Neural crest cell (in vitro differentiated cells): ENCODE measurements around the gene VENTX. TPM values are rescaled to one million over a fixed set of nuclear protein-coding genes. Genes with fewer than 3 reads are reported as not detected.
A peak's percentile ranks its signal among the peaks of the same experiment; 100 is the strongest.

Experiments used
- DNase-seq: peaks from one replicate; pipeline ENCODE4 v3.0.0; 2021; ENCODE audit warnings: low read depth, mixed read lengths, low spot score
- H3K27ac Mint-ChIP-seq: one replicate; pipeline ENCODE4 v1.8.0; 2021; ENCODE audit warnings: mild to moderate bottlenecking, mixed read lengths; ENCODE audit not compliant: unreplicated experiment
- H3K27me3 Mint-ChIP-seq: 2 replicates; pipeline ENCODE4 v1.8.0; 2021; ENCODE audit warnings: low read depth, mild to moderate bottlenecking, mixed read lengths
- H3K36me3 Mint-ChIP-seq: 2 replicates; pipeline ENCODE4 v1.8.0; 2021; ENCODE audit warnings: low read depth, mild to moderate bottlenecking, mixed read lengths
- H3K4me1 Mint-ChIP-seq: 2 replicates; pipeline ENCODE4 v1.8.0; 2021; ENCODE audit warnings: mixed read lengths
- H3K4me3 Mint-ChIP-seq: one replicate; pipeline ENCODE4 v1.8.0; 2021; ENCODE audit warnings: mild to moderate bottlenecking, mixed read lengths
- H3K9me3 Mint-ChIP-seq: 2 replicates; pipeline ENCODE4 v1.8.0; 2021; ENCODE audit warnings: mixed read lengths
- CTCF ChIP-seq: fragments of 200-600 bp; sonication (generic); conservative IDR thresholded peaks from 2 replicates; pipeline ENCODE4 v1.5.0; 2021; ENCODE audit warnings: antibody characterized with exemption, mild to moderate bottlenecking
- total RNA-seq: library from RNA; stranded (reverse); gene quantifications from 2 replicates; pipeline ENCODE4 v1.2.1, GENCODE V29; 2021

The VENTX gene
- total RNA-seq, 1 donor from 2014 or later = not detected

GRCh38 chr10:133258818-133259601, 21.4 kb downstream of the VENTX start:
- Mint-ChIP-seq H3K4me1 (peaks cover 13% of the 10 kb centered on the region), H3K27me3 (peaks cover 41% of the 10 kb centered on the region), H3K4me3 (peak overlapping the region; percentile 76), H3K9me3 (no peaks in the 10 kb centered on the region), H3K36me3 (no peaks in the 10 kb centered on the region), H3K27ac (no peak overlapping the region)
- DNase-seq = no peak
- no peak for TF ChIP-seq CTCF

- no peak for TF ChIP-seq CTCF
- peaks cover 13% of the 10 kb centered on the region for H3K4me1 Mint-ChIP-seq
- H3K9me3 Mint-ChIP-seq = no peaks in the 10 kb centered on the region
- H3K4me3 Mint-ChIP-seq = peak overlapping the region; percentile 76
- no peak for DNase-seq
- H3K27me3 Mint-ChIP-seq = peaks cover 46% of the 10 kb centered on the region
- no peaks in the 10 kb centered on the region for H3K36me3 Mint-ChIP-seq
- H3K27ac Mint-ChIP-seq = no peak overlapping the region
Measured at GRCh38 chr10:133259602-133259989, 21.9 kb downstream of the VENTX start.

- peak overlapping the region; percentile 59 for H3K4me3 Mint-ChIP-seq
- no peak for TF ChIP-seq CTCF
- no peak overlapping the region for H3K27ac Mint-ChIP-seq
- no peaks in the 10 kb centered on the region for H3K9me3 Mint-ChIP-seq
- peak; percentile 25 for DNase-seq
- H3K27me3 Mint-ChIP-seq = peaks cover 49% of the 10 kb centered on the region
- H3K4me1 Mint-ChIP-seq = peaks cover 9% of the 10 kb centered on the region
- H3K36me3 Mint-ChIP-seq = no peaks in the 10 kb centered on the region
Measured at GRCh38 chr10:133260895-133261725, 23.5 kb downstream of the VENTX start.

- Mint-ChIP-seq H3K9me3 (no peaks in the 10 kb centered on the region), H3K4me3 (peak overlapping the region; percentile 83), H3K27ac (no peak overlapping the region), H3K27me3 (peaks cover 44% of the 10 kb centered on the region), H3K4me1 (peaks cover 9% of the 10 kb centered on the region), H3K36me3 (no peaks in the 10 kb centered on the region)
- peak; percentile 70 for DNase-seq
- TF ChIP-seq CTCF = no peak
Measured at GRCh38 chr10:133261726-133262325, 24.2 kb downstream of the VENTX start.

GRCh38 chr10:133262696-133263095, 25.0 kb downstream of the VENTX start:
- no peak for TF ChIP-seq CTCF
- H3K4me3 Mint-ChIP-seq = peak overlapping the region; percentile 83
- no peaks in the 10 kb centered on the region for H3K36me3 Mint-ChIP-seq
- H3K27me3 Mint-ChIP-seq = peaks cover 36% of the 10 kb centered on the region
- no peak overlapping the region for H3K27ac Mint-ChIP-seq
- peaks cover 9% of the 10 kb centered on the region for H3K4me1 Mint-ChIP-seq
- DNase-seq = no peak
- no peaks in the 10 kb centered on the region for H3K9me3 Mint-ChIP-seq
